Measurements from ENCODE around the gene PDLIM7. TPM values are rescaled to one million over a fixed set of nuclear protein-coding genes. Genes with fewer than 3 reads are reported as not detected.
"Not testable (repeated sequence)": the region's sequence is repeated elsewhere in the genome, so short reads cannot be mapped to it uniquely, and the experiment has no call there.

Gene PDLIM7
- 247 TPM for total RNA-seq (ENCODE audit: insufficient read depth, low replicate concordance)

DNA sequence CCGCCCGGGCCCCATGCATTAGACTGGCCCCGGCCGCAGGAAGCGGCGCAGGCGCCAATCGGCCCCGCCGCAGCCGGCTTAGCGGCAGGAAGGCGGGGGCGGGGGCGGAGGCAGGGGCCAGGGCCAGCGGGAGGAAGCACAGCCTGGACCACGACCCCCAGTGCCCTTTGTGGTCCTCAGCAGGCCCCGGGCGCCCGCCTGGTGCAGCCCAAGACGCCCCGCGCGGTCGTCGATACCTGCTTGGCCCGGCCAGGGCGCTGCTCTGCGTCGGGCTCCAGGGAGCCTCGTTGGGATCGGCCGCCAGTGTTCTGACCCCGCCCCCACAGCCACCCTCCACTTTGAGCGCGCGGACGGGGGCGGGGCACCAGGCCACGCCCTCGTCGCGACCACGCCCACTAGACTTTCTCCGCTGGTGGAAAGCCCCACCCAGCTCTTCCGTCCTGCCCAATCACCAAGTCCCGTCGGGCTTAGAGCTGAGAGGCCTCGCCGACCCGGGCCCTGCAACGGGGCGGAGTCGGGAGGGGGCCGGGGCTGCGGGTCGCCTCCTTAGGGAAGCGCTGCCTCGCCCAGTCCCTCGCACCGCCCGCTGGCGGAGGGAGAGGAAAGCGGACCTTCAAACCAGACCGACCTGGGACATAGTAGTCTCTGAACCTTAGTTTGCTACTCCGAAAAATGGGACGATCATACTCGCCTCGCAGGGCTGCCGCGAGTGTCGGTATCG, at the start of gene PDLIM7:
TSS of gene PDLIM7 (minus strand) at position 313 of the 721 bp plus-strand sequence. CDS start 1,092 bp downstream, outside the sequence.
- DNase-seq (ENCODE audit: low spot score), result peak; percentile 99

DNA sequence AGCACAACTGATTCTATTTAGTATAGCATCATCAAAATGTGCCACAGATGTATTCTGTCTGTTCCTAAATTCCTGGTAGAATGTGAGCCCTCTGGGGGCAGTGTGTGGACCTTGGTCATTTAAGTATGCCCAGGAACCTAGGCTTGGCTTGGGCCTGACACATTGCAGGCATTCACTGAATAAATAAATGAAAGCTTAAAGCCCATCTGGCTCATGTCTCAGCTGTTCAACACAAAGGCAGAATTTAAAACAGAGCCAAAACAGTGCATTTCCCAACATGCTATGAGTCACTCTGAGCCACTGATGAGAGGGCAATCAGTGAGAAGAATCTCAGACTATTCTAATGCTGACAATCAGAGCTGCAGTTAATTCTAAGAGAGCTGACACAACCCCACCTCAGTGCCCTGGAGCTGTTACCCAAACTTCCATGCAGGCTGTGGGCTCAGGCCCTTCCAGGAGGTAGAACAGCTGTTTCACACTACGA, 48.9 kb upstream of the PDLIM7 start:
- peak; percentile 95 for DNase-seq (ENCODE audit: low spot score)

DNA sequence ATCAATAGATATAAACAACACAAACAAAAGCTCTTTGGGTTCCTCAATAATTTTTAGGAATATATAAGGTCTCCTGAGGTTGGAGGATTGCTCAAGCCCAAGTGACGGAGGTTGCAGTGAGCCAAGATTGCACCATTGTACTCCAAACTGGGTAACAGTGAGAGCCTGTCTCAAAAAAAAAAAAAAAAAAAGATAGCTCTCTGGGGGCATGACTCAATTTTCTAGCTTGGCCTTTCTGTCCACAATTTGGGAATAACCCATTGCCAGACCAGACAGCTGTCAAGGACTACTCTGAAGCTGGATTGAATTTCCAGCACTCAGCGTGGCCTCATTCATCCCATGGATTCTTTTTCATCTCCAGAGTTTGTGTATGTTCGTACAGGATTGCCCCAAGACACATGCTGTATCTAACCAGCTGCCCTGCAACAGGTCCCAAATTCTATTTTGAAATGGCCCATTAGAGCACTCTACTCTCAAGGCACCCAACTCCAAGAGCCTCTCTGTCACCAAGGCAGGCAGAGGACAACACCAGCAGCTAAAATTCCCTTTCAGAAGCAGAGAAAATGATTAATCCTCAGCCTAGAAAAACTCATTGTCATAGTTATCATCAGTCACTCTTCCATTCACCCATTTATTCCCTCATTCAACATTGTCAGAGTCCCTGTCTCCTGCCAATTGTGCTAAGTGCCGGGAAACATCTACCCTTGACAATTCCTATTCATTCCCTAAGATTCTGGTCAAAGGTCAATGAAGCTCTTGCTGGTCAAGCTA, 48.3 kb upstream of the PDLIM7 start:
- peak; percentile 43 for DNase-seq (ENCODE audit: low spot score)

DNA sequence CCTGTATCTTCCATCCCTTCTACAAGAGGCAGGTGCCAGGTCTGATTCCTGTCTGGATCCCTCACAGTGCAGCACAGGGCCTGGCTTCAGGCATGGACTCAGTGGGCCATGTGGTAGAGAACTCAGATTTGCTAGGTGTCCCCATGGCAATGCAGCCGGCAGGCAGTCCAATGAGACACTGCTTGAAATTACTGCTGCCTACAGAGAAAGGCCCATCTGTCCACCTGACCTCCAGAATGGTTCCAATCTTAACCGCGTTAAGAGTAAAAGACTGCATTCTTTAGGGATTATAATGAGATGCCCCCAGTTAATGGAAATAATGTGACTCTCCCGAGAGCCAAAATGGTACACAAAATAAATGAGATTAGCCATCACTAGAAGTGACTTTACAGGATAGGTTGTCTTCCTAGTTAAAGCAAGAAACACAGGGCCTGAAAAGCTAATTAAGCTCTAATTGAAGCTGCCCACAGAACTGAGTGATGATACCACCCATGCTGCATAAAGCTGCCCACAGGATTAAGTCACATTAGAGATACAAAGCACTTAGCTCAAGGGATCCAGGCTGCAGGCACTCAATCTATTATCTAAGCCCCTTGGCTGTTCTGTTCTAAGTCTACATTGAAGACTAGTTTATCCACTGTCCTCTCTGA, 45.5 kb upstream of the PDLIM7 start:
- DNase-seq (ENCODE audit: low spot score), result no peak

DNA sequence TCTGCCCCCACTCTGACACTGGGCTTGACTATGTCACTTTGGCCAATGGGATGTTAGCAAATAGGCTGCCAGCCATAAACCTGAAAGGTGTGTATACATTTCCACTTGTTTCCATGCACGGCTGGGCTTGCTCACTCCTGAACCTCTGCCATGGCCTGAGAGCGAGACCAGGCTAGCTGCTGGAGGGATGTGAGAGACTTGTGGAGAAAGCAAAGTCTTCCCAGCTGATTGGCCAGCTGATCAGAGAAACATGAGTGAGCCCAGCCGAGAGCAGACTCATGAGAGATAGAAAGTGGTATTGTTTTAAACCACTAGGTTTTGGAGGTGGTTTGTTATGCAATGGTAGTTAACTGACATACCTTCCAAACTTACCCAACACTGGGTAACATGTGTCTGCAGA, 43.0 kb upstream of the PDLIM7 start:
- no peak for DNase-seq (ENCODE audit: low spot score)

- no peak for DNase-seq (ENCODE audit: low spot score)
Observed at GRCh38 chr5:177539411-177539810, 42.0 kb upstream of the PDLIM7 start.

GRCh38 chr5:177538876-177539275, 41.5 kb upstream of the PDLIM7 start:
- no peak for DNase-seq (ENCODE audit: low spot score)

DNA sequence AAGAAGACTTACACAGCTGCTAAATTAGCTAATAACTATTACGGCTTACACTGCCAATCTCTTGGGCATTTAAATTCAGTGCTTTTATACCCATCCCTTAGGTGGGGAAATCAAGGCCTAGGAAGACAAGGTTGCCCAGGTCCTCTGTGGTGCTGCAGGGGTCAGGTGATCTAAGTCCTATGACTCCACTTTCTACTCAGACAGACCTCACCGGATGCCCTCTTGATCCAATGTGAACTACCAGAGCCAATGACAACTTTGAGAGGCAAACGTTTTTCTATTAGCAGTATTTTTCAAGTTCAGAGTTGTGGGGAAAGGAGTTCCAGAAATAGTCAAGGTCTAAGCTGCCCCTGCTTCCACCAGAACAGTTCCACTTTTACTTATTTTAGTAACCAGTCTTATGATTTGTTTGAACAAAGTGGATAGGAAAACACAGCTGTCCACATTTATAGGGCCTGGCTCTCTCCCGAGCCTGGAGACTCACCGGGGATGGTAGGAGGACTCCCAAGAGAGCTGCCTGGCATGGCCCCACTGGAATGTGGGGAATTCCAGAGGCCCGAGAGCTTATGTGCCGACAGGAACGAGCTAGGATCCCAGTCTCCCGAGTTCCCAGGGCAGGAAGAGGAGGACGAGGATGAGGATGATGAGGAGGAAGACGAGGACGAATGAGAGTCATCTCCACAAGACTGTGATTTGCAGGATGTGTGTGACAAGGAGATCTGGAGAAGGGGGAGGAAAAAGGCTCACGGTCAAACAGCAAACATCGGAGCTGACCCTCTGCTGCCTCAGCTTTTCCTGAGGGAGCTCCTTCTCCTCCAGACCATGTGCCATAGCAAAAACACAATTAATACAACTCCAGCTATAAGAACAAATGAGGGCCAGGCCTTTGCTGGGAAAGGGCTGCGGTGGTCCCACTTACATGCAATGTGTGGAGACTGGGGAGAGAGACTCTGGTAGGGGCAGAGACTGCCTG, 40.3 kb upstream of the PDLIM7 start:
- peak; percentile 72 for DNase-seq (ENCODE audit: low spot score)

DNA sequence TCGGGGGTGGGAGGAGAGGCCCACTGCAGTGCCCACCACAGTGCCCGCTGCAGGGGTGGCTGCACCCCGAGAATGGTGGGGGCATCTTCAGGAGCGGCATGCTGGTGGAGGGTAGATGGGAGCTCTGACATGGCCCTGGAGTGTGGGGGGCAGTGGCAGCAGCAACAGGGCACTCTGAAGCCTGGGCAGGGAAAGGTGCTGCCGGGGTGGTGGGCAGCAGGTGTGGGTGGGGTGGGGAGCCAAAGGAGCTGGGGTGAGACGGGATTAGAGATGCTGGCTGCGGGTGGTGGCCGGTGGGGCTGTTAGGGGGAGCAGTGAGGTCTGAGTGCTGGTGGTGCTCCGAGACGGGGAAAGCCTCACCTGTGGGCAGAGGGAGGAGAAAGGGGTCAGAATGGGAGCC, 39.0 kb upstream of the PDLIM7 start:
- DNase-seq (ENCODE audit: low spot score), result no peak

DNA sequence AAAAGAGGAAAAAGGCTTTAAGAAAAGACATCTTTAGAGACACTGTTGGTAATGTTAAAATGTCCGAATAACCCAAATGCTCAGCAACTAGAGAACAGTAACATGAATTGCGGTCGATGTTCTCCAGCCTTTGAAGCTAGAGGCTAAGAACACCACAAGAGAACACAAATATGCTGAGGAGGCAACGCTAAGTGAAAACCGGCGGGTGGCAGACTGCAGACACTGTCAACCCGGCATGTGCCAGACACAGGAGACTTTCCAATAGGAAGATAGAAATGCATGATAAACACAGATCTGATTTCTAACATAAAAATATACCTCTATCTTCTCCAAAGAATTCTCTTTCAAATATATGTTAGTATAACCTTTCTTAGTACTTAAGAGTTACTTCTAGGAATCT, 37.7 kb upstream of the PDLIM7 start:
- no peak for DNase-seq (ENCODE audit: low spot score)

DNA sequence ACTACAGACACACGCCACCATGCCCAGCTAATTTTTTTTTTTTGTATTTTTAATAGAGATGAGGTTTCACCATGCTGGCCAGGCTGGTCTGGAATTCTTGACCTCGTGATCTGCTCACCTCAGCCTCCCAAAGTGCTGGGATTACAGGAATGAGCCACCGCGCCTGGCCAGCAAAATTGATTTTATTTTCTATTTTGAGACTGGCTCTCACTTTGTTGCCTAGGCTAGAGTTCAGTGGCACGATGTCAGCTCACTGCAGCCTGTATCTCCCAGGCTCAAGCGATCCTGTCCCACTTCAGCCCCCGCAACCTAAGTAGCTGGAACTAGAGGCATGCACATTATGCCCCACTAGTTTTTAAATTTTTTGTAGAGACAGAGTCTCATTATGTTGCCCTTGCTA, 37.0 kb upstream of the PDLIM7 start:
- not testable (repeated sequence) for DNase-seq (ENCODE audit: low spot score)

DNA sequence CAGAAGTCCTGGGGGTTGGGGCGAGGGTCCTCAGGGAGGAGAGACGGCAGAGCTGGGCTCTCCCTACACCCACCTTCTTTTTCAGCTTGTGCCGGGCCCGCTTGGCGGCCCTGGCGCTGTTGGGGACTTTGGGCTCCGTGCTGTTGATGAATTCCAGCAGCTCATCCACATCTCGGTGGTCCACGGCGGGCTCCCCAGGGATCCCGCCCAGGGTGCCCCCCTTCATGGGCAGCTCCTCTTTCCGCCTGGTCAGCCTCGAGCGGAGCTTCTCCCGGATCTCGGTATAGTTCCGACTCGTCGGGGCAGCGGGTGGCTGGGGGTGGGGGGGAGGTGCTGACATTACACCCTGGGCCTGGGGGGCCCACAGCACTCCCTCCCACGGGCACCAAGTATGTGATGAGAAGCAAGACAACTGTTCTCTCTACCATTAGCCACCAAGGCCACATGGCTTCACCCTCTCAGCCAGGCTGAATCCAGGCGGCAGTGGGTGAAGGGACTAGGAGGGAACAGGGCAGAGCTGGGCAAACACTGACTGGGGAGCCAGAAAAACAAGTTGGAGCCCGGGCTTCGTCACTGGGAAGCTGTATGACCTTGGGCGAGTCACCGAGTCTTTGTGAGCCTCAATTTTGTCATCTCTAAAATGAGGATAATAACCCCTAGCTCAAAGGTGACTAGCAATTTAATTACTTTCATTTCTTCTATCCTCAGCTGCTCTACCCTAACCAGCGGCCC, 34.0 kb upstream of the PDLIM7 start:
- DNase-seq (ENCODE audit: low spot score), result no peak

DNA sequence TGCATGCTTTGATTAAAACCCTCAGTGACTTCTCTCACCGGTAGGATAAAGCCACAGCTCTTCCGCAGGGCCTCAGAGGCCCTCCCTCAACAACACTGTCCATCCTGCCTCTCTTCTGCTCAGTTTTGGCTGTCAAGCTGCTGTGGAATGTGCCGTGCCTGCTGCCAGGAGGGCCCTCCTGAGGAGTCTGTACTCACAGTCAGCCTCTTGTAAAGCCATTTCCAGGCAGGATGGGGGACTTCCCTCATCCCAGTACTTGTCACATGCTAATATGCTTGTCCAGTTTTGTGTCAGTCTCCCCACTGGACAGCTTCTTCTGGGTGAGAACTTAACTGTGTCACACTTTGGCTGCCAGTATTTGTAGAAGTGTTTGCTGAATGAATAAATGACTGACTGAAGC, 33.2 kb upstream of the PDLIM7 start:
- no peak for DNase-seq (ENCODE audit: low spot score)

DNA sequence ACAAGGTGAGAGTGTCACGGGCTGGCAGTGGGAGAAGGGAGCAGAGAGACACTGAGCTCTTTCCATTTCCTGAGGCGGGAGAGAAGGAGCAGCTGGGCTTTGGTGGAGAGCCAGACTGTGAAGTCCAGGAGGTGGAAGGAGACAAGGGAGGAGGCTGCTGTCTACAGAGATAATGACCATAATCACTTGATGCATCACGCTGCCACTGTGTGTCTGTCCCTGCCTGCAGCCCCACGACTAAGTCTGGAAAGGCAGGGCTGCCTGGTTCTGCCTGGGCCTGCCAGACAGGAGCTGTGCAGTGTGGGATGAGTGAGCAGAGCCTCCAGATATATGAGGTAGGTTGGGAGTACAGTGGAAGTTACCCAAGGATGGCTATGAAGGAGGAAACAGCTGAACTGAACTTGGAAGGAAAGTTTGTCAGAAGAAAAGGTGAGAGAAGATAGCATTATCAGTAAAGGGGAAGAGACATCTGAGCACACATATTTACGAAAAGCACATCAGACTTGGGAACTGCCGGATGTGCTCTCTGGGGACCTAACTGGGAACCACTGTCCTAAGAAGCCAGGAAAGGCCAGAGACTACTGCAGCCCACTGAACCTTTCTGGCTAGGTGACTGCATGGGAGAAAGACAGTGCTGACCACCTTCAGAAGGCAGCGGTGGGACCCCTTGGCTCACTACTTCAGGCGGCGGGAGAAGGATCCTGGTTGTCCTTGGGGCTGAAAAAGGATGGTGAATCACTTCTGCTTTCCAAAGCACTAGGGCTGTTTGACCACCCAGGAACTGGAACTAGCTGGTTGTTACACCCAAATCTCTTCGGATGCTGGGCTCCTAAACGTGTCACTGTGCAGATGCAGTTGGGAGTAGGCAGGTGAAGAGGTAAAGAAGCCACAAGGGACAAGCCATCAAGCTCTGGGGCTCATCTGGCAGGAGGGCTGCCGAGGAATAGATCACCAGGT, 32.1 kb upstream of the PDLIM7 start:
- no peak for DNase-seq (ENCODE audit: low spot score)

GRCh38 chr5:177528631-177529030, 31.2 kb upstream of the PDLIM7 start:
- no peak for DNase-seq (ENCODE audit: low spot score)

DNA sequence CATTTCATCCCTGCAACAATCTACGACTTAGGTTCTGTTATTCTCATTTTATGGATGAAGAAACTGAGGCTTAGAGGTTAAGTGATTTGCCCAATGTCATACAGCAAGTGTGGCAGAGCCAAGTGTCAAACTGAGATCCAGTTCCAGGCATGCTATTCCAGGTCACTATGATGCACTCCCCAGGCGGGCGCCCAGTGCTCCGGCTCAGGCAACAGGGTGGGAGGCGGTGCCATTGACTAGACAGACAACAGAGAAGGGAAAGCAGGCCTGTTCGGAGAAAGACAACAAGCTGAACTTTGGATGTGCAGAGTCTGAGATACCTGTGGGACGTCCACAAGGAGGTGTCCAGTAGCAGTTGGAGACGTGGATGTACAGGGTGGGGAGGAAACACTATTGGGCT, 30.2 kb upstream of the PDLIM7 start:
- no peak for DNase-seq (ENCODE audit: low spot score)

DNA sequence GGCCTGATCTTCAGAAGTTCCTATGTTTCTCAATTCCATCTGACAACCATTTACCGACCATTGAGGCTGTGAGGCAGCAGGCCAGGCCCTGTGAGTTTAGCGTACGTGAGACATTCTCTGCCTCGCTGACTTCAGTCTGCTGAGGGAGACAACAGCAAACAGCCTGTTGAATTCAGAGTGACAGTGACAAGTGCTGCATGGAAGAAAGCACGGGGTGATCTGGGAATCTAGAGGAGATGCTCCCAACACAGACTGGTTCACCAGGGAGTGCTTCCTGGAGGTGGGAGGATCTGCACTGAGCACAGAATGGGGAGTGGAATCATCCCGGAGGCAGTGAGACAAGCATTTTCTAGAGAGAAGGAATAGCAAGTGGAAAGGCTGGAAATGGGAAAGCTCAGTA, 29.4 kb upstream of the PDLIM7 start:
- DNase-seq (ENCODE audit: low spot score), result no peak

- DNase-seq (ENCODE audit: low spot score), result no peak
Observed at GRCh38 chr5:177526191-177526590, 28.8 kb upstream of the PDLIM7 start.

DNA sequence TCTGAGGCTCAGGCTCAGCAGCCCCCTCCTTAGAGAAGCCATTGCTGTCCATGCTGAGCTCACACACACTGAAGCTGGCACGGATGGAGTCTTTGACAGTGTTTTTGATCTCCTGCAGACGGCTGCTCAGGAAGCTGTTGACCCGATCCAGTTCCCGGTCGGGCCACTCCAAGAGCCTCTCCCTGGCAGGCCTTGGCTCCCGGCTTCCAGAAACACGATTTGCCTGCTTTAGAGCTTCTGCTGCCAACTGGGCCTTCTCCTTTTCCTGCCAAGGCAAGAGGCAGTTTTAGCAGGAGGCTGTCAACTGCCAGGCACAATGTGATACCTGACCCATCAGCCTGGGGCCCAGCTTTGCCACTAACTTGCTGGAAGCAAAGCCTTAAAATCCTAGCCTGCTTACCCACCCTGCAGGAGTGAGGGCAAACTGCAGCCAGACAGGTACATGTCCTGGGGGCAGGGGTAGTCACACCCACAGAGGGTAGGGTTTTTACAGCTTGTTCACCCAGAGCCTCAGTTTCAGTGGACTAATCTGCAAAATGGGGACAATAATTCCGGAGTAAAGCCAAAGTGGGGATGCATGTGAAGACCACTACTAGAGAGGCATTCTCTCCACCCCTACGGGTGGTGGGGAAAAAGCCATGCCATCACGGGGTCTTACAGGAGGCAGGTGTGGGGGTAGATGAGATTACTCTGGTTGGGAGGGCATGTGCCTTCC, 27.7 kb upstream of the PDLIM7 start:
- no peak for DNase-seq (ENCODE audit: low spot score)
